Measurements from ENCODE around the gene DNTT.
A peak's percentile ranks its signal among the peaks of the same experiment; 100 is the strongest.
"Not testable (repeated sequence)": the region's sequence is repeated elsewhere in the genome, so short reads cannot be mapped to it uniquely, and the experiment has no call there.

DNTT gene

DNA sequence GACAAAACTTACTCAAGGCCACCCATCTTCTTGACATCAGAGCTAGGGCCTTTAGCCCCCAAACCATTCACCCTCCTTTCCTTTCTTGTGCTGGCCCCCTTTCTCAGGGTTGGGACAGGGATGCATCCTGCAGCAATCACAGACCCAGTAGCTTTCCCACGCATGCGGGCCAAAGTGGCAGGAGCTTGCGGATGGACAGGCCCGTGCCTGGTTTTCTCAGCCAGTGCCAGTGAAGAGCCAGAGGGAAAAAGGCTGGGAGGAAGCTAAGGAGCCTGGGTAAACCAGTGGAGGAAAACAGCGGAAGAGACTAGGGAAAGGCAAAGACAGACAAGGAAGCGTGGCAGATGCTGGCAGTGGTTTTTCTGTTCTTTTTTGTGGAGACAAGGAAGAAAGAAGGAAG, 27.8 kb upstream of the DNTT start:
- DNase-seq (ENCODE audit: low read depth in 2 of 2) = no peak

DNA sequence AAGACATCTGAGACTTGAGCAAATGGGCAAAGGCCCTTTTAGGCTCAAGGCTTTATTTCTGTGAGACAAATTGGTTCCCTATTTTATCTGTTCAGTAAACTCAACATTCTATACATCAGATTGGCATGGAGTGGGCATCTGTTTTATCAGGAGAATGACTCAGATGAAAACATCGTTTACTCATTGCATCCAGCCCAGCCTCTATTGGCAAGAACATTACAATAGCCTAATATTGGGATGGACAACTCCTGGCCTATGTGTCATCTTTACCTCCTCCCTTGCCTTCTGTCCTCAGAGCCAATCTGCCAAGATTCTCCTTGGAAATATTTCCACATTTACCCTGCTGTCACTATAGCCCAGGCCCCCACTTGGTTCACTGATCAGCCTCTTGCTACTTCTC, 27.4 kb upstream of the DNTT start:
- DNase-seq (ENCODE audit: low read depth in 2 of 2) = no peak

DNA sequence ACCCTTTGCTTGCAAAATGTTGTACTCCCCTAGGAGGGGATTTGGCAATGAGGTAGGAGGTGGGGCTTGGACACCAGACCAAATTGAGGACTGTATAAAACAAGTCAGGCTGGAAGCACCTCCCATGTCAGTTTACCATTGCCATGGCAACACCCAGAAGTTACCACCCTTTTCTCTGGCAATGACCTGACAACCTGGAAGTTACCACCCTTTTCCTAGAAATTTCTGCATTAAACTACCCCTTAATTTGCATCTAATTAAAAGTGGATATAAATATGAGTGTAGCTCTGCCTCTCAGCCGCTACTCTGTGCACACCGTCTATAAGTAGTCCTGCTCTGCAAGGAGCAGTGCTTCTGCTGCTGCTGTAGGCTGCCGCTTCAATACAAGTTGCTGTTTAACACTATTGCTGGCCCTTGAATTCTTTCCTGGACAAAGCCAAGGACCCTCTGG, 25.0 kb upstream of the DNTT start:
- no peak for DNase-seq (ENCODE audit: low read depth in 2 of 2)

DNA sequence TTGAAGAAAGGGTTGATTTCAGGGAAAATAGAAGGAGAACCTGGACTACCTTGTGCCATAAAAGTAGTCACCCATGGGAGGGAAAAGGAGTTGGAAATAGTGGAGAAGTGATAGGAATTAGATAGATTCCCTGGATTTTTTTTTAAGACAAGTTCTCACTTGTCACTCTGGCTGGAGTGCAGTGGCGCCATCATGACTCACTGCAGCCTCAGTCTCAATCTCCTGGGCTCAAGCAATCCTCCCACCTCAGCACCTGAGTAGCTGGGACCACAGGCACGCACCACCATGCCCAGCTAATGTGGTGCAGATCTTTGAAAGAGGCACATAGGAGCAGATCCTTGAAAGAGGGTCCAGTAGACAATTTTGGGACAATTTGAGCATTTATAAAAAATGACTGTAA, 23.4 kb upstream of the DNTT start:
- no peak for DNase-seq (ENCODE audit: low read depth in 2 of 2)

DNA sequence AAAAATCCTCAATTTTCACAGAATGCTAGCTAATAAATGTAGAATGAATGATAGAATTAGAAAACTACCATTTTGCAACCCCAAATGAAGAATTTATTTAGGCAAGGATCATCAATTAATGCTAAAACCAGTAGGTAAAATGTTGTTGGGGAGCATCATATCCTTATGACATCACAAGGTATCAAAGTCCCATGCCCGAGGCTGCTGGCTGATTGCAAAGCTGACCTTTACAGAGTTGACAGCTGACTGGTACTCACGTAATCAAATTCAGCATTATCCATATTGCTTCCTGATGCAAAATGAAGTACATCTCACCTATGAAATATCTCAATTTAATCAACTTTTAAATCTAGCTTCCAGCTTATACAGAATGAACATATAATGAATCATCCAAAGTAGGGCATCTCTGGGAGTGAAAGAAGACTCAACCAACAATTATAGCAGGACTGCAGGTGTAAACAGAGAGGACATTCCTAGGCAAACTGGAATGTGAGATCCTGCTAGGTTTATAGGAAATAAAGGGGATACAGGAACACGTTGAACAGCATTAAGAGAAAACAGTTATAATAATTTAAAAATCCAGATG, 22.7 kb upstream of the DNTT start:
- DNase-seq (ENCODE audit: low read depth in 2 of 2) = no peak

DNA sequence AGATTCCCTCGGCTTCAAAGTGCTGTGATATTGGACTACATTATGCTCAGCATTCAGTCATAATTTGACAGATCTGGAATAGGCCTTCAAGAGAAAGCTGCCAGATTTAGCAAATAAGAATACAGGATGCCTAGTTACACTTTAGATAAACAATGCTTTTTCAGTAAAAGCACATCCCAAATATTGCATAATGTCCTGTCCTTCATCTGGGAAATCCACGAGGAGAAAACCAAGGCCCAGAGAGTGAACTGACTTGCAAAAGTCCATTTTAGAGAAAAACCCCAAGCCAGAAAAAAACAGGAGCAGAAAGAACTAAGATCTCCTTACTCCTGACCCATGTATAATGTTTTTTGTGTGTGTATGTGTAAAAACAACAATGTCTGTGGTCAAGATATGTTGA, 20.9 kb upstream of the DNTT start:
- no peak for DNase-seq (ENCODE audit: low read depth in 2 of 2)

DNA sequence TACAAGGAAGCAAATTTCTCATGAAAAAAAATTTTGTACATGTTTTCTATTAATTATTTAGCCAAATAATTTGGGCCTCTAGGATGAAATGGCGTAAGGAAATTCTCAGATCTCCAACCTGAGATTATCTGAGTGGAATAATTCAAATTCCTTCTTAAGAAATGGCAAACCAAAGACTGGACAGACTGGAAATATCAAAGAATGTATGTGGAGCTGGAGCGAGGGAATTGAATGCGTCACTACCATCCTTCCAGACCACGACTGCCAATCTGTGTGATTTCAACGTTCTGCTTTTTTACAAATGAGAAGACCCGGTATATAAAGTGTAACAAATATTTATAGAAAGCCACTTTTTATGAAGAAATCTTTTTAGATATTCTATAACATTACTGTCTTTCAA, 20.5 kb upstream of the DNTT start:
- DNase-seq (ENCODE audit: low read depth in 2 of 2) = no peak

DNA sequence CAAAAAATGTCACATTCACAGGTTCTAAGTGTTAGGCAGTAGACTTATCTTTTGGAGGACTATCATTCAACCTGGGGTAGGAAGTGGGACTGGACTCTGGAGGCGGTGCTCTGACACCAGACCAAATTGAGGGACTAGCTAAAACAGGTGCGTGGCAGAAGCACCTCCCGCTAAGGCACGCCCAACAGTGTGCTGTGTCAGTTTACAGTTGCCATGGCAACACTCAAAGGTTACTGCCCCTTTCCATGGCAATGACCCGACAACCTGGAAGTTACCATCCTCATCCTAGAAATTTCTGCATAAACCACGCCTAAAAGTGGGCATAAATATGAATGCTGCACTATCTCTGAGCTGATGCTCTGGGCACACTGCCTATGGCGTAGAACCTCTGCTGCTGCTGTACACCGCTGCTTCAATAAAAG, 18.9 kb upstream of the DNTT start:
- DNase-seq (ENCODE audit: low read depth in 2 of 2) = no peak

DNA sequence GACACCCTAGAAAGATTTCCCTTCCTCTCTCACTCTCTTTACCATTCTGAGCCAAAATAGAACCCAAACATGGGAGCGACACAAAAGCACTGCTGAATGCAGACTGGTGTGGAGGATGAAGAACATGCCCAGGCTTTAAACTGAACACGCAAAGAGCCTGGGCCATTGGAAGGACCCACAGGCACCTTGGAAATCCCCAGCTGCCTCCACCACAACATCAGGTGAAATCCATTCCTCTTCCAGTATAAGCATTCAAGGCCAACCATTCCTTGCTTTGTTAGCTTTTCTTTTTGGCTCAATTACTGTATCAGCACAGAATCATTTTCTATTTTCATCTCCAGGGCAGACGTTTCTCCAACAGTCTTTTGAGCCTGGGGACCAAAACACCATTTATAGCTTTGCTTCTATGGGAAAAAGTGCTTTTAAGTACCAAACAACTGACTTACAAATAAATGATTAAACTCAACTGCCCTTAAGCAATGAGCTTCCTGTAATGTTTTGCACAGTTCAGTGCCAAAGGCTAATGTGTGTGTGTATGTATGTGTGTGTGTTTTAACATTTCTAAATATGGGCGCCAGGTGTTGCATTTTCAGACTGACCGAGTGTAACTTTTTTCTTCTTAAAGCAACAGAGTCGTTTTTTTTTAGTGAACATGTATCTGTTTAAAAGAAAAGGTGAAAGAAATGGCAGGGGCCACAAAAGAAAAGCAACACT, 16.7 kb upstream of the DNTT start:
- DNase-seq (ENCODE audit: low read depth in 2 of 2) = no peak

DNA sequence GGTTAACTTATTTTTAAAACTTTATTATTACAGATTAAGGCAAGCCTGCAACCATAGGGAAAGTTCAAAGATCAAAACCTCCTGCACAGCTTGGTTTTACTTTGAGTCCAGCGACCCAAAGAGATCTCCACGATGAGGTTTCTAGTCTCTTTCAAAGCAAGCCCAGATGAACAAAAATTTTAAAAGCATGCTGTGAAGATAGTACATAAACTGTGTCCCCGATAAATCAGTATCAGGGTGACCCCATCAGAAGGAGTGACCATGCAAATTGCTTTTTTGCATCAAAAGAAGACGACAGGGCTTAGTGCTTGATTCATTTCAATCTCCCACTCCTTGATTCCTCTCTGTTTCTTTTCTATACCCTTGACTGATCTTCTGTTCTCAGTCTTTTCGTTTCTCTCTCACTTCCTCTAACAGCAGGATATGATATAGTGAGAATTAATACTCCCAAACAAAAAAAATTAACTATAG, 16.0 kb upstream of the DNTT start:
- no peak for DNase-seq (ENCODE audit: low read depth in 2 of 2)

DNA sequence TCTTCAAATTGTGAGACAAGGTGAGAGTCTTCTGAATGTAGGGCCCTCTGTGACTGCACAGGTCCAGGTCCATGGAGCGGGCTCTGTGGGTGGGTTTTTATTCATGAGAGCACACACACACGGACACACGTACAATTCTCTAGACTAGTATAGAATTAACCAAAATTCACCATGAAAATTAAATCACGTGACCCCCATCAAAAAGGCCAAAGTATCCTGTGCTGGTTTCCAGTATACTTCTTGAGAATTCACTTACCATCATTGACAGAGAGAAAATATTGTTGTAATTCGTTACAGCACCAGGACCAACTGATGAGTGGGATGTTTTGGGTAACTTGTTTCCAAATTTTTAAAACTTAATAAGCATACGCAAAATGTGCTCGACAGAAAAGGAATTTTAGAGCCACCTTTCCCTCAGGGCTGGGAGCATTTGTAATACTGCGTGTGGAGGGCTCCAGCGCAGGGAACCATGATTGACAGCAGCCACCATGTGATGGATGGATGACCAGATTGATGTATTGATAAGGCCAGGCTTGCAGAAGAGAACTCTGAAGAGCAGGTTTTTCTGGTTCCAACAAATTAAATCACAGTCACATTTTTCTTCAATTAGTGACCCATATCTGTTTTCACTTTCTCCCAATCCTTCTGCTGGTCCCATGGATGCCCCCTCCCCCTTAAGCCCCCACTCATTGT, 14.9 kb upstream of the DNTT start:
- DNase-seq (ENCODE audit: low read depth in 2 of 2) = no peak

DNA sequence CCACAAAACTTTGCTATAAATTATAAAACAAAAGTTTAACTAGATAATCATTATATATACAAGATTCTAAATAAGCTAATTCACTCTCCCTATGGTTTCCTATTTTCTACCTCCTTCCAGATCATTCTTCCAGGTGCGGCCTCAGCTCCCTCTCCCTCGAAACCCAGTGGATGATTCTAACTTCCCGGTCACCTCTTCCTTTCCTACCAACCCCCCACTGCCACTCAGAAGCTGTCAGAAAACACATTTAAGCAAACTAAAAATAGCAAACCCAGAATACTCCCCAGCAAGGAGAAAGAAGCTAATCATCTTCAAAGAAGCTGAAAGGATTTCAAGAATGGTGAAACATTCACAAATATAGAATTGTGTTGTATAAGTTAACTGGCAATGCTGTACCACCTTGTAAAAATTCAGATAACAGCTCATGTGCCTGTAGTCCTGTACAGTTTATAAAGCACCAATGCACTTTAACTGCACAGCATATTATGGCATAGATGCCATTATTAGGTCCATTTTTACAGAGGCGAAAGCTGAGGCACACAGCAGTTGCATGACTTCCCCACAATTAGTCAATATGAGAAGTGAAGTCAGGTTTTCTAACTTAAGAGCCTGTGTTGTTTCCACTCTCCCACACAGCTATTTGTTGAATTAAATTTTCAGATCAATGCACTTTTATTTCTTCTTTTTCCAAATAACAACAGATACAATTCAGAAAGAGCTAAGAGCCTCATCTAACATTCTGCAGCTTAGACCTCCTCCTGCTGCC, 13.7 kb upstream of the DNTT start:
- no peak for DNase-seq (ENCODE audit: low read depth in 2 of 2)

DNA sequence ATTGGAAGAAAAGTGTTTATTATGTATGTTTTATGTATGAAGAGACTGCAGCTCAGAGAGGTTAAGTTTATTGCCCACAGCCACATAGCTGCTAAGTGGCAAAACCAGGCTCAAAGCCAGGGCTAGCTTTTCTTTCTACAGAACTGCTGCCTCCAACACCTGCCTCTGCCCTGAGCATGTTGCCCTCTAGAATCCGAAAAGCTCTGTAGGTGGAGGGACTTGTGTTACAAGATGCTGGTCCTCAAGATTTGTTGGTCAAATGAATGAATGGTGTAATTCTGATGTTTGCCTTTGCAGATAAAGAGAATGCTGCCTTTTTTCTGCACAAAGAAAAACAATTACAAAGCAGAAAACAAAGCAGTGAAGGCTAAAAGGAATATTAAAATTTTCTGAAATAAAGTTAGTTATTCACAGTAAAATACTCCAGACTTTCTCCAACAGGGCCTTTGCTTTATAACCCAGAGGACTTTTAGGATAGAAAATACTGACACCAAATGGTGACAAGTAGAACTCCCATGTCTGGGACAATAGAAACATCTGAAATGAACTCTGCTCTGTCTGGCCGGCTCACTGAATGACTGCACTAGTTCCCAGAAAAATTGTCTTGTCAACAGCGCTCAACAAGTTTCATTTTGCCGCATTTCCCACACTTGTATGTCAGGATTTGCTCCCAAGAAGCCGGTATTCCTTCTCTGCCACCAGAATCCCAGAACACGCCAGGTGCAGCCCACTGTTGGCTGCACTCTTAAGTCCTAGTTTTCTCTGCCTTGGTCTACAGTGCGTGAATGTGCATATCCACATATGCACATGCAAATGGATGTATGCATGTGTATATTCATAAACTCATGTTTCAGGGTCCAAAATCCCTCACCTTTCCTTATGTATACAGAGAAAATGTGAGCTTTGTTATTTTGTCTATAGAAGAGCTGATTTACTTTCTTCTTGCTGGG, 11.0 kb upstream of the DNTT start:
- peak in 1 of 2 experiments; percentile 1 for DNase-seq (ENCODE audit: low read depth in 2 of 2)

DNA sequence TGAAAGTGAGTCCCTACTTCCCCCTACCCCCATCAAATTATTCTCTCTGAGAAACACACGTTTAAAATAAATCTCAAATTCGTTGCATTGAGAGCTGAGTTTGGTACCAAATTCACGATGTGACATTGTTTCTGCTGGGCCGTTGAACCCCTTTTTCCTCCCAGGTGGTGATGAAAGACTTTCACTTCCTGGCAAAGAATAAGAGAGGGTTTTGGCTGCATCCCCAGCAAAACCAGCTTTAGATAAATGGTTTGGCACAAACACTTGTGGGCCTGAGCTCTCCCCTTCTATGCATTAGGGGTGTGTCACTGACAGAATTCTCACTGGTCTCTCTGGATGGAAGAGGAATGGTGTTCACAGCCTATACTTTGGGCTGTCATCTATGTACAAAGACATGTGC, 8.8 kb upstream of the DNTT start:
- DNase-seq (ENCODE audit: low read depth in 2 of 2) = no peak

DNA sequence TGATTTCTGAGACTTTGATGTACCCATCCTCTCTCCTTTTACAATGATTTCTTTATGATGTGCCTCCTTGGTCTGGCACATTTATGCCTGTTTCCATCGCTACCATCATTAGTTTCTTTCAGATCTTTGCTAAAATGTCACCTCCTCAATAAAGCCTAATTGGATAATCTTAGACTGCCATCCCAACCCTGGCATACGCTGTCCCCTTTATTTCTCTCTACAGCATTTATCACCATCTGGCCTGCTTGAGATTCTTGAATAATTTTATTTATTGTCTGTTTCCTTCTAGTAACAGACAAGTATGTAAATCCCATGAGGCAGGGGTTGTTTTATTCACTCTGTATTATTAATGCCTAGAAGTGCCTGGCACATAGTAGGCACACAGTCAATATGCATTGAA, 6.7 kb upstream of the DNTT start:
- no peak for DNase-seq (ENCODE audit: low read depth in 2 of 2)

DNA sequence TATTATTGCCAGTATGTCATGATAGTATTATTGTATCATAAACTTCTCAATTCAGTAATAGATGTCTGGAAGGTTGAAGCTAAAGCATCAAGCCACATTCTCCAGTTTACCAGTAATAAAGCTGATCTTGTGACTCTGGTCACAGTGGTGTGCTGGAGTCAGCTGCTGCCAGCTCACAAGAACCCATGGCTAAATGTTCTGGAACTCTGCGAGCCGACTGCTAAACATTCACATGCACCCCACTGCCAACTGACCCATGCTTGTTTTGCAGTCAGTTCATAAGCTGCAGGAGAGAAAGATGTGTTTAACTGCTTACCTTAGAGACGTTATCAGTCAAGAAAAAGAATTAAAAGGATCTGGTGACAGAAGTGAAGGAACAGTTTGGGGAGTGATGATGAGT, 5.9 kb upstream of the DNTT start:
- no peak for DNase-seq (ENCODE audit: low read depth in 2 of 2)

DNA sequence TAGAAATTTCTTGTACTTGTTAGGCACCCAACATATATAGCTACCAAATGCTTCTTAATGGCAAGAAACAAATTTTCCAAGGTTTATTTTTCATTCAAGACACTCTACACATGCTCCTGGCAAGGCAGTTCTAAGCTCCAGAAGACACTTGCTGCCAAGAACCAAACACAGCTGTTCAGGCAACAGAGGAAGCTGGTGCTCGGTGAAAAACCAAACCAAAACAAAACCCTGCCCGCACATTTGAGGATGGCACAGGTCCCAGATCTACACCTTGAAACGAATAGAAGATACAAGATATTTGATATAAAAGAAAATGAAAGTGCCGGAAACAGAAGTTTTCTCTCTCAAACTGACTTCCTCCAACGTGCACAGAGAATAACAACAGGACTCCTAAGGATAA, 4.9 kb upstream of the DNTT start:
- DNase-seq (ENCODE audit: low read depth in 2 of 2) = no peak

DNA sequence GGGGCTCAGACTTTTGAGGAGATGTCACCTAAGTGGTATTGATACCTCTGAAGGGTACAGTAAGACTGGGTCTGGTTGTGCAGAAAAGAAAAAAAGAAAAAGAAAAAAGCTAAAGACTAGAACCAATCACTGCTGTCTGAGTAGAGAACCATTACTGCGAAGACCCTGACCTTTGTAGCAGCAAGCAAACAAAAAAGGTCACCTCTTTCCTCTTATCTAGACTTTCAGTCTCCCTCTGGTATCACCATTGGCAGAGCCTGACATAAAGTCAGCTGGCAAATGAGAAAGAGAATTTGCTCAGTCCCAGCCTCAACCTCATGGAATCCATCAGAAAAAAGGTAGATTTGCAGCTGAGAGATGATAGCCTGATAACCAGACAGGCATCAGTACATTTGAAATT, 2.6 kb upstream of the DNTT start:
- DNase-seq (ENCODE audit: low read depth in 2 of 2) = no peak

DNA sequence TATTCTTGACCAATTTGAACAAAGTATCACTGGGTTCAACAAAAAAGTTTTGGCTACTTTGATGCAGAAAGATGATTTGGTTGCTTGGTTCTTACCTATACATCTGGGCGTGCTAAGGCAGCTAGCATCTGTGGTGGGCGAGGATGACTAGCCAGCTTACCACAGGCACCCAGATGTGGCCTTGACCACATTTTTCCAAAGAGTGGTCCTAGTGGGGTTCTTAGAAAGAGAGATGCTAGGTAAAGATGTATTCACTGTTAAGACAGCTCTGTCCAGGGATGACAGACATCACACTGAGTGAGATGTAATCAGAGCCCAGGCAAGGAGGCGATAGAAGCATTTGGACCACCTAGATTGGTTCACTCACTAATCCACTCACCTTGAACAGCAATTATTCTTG, 785 bp downstream of the DNTT start:
- no peak for DNase-seq (ENCODE audit: low read depth in 2 of 2)

DNA sequence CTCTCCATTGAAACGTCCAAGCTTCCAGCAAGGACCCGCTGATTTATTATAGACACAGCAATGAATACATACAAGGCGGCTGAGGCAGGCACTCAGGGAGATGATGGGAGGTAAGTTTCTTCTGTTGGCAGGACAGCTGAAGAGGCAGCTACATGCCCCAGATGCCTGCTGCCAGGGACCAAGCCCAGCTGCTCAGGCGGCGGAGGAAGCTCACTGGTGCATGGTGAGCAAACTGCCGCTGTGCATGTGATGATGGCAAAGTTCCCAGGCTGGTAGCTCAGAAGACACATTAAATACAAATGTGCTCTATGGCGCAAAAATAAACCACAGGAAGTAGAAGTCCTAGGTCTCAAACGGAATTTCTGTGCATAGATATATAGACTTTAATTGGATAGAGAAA, 2.3 kb downstream of the DNTT start:
- DNase-seq (ENCODE audit: low read depth in 2 of 2) = no peak

DNA sequence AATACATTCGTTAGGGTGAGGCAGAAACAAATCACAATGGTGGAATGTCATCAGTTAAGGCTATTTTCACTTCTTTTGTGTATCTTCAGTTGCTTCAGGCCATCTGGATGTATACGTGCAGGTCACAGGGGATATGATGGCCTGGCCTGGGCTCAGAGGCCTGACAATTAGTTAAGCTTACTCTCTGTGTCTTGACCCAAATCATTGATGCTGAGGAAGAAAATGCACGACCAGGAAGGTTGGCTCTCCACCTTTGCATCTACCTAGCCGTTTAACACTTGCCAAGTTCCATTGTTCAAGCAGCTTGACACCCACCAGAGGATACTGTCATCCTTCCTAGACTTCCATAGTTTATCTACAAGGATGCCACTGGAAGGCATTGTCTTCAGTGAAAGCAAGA, 4.6 kb downstream of the DNTT start:
- not testable (repeated sequence) for DNase-seq (ENCODE audit: low read depth in 2 of 2)
